ENCODE data around the gene SIPA1L3.

GRCh38 chr19:38251564-38252051 lies 344.6 kb downstream of the SIPA1L3 start:
- no peak for TF ChIP-seq POLR2A (IDR thresholded peaks at IDR 0.05; ENCODE audit: extremely low read depth, insufficient read length)
- TF ChIP-seq CTCF (IDR thresholded peaks at IDR 0.05; ENCODE audit: low read depth, low read length): no peak

Data from NB4 (cell line).